A673 (cell line): Measurements from ENCODE around the gene ZNF839. TPM values are rescaled to one million over a fixed set of nuclear protein-coding genes. Genes with fewer than 3 reads are reported as not detected.

Source experiments
- BruUV-seq: library from RNA; stranded (reverse); fragments of 400-500 nt; replicated peaks from 2 replicates; lab custom pipeline; 2021; lab: Mats Ljungman, UMichigan
- CTCF ChIA-PET: fragments of 300-600 bp; sonication (Branson Sonifier 250); formaldehyde crosslinking; loops from one replicate; lab custom pipeline; 2022; ENCODE audit warnings: antibody characterized with exemption; lab: Charles Lee
- POLR2A ChIA-PET: fragments of 300-600 bp; sonication (Branson Sonifier 250); formaldehyde crosslinking; loops from one replicate; lab custom pipeline; 2022; ENCODE audit warnings: antibody characterized with exemption; ENCODE audit not compliant: low non-redundant PET; lab: Charles Lee
- DNase-seq: peaks from one replicate; pipeline ENCODE4 v3.0.0-alpha.2; 2015; ENCODE audit warnings: low spot score
- H3K27ac ChIP-seq: fragments of 200-600 bp; sonication (generic); 2 replicates; pipeline ENCODE4 v1.5.1; 2016; ENCODE audit warnings: mixed run types, low read depth, mild to moderate bottlenecking, mixed read lengths, antibody characterized with exemption, low read length; ENCODE audit not compliant: poor library complexity, severe bottlenecking
- H3K27me3 ChIP-seq: fragments of 200-600 bp; sonication (generic); replicated peaks from 2 replicates; pipeline ENCODE4 v1.6.1; 2017; ENCODE audit warnings: mixed run types, low read depth, mild to moderate bottlenecking, mixed read lengths, antibody characterized with exemption, low read length; ENCODE audit not compliant: insufficient read depth, poor library complexity
- H3K36me3 ChIP-seq: fragments of 200-600 bp; sonication (generic); 2 replicates; pipeline ENCODE4 v1.6.1; 2016; ENCODE audit warnings: mixed run types, mild to moderate bottlenecking, mixed read lengths, antibody characterized with exemption, low read length; ENCODE audit not compliant: insufficient read depth, poor library complexity, severe bottlenecking
- H3K4me1 ChIP-seq: fragments of 200-600 bp; sonication (generic); 2 replicates; pipeline ENCODE4 v1.6.1; 2017; ENCODE audit warnings: mixed run types, mild to moderate bottlenecking, mixed read lengths, antibody characterized with exemption, low read length; ENCODE audit not compliant: insufficient read depth, poor library complexity, severe bottlenecking
- H3K4me3 ChIP-seq: fragments of 200-600 bp; sonication (generic); 2 replicates; pipeline ENCODE4 v1.5.1; 2016; ENCODE audit warnings: low read depth, mixed run types, mild to moderate bottlenecking, mixed read lengths, low read length; ENCODE audit not compliant: poor library complexity, severe bottlenecking
- H3K9me3 ChIP-seq: fragments of 200-600 bp; sonication (generic); 2 replicates; pipeline ENCODE4 v1.6.1; 2016; ENCODE audit warnings: mixed run types, low read depth, mild to moderate bottlenecking, mixed read lengths, antibody characterized with exemption, low read length; ENCODE audit not compliant: poor library complexity, severe bottlenecking
- CTCF ChIP-seq: fragments of 300-800, 200-600 bp; sonication (generic); conservative IDR thresholded peaks from 2 replicates; pipeline ENCODE4 v1.5.1; 2017; ENCODE audit warnings: low read depth, mild to moderate bottlenecking, antibody characterized with exemption, low read length, moderate library complexity, mixed read lengths
- EZH2 ChIP-seq: fragments of 200-600 bp; sonication (generic); IDR thresholded peaks from 2 replicates; pipeline ENCODE4 v1.6.1; 2017; ENCODE audit warnings: borderline replicate concordance, low read depth, mild to moderate bottlenecking, mixed read lengths, antibody characterized with exemption, low read length; ENCODE audit not compliant: poor library complexity, severe bottlenecking
- intact Hi-C: fragments of 100-400 bp; cut with micrococcal nuclease; formaldehyde crosslinking; loops from one replicate; pipeline ENCODE4 v1.10.0; 2022; ENCODE audit not compliant: unreplicated experiment
- total RNA-seq: library from RNA; stranded (reverse); gene quantifications from 2 replicates; pipeline ENCODE4 v1.2.3, GENCODE V29; 2021

The ZNF839 gene
- total RNA-seq, 1 experiment from 2014 or later: 13.5 TPM

- intact Hi-C loops: no loop called here
- no peaks in the 10 kb centered on the region for H3K27me3 ChIP-seq
- no TSS peak for BruUV-seq
- no peak for TF ChIP-seq EZH2
- TF ChIP-seq CTCF: no peak
- no peak for DNase-seq
- no peaks in the 10 kb centered on the region for H3K4me1 ChIP-seq
- H3K27ac ChIP-seq: no peak overlapping the region
- POLR2A ChIA-PET: no interaction called here
- H3K4me3 ChIP-seq: no peak overlapping the region
- H3K36me3 ChIP-seq: no peaks in the 10 kb centered on the region
- H3K9me3 ChIP-seq: no peaks in the 10 kb centered on the region
- CTCF ChIA-PET: no interaction called here
These were observed 41.5 kb upstream of the ZNF839 start for GRCh38 chr14:102277874-102278630.

GRCh38 chr14:102278631-102278935, 41.0 kb upstream of the ZNF839 start:
- H3K9me3 ChIP-seq: no peaks in the 10 kb centered on the region
- TF ChIP-seq EZH2: no peak
- TF ChIP-seq CTCF: no peak
- H3K4me3 ChIP-seq: no peak overlapping the region
- no peak overlapping the region for H3K27ac ChIP-seq
- intact Hi-C loops: no loop called here
- DNase-seq: no peak
- BruUV-seq: no TSS peak
- no peaks in the 10 kb centered on the region for H3K4me1 ChIP-seq
- H3K27me3 ChIP-seq: no peaks in the 10 kb centered on the region
- CTCF ChIA-PET: no interaction called here
- H3K36me3 ChIP-seq: no peaks in the 10 kb centered on the region
- POLR2A ChIA-PET: no interaction called here

GRCh38 chr14:102279282-102279681, 40.3 kb upstream of the ZNF839 start:
- CTCF ChIA-PET: no interaction called here
- BruUV-seq: no TSS peak

More at GRCh38 chr14:102279282-102279681, 40.3 kb upstream of the ZNF839 start:
- no peak for DNase-seq
- intact Hi-C loops: no loop called here
- H3K36me3 ChIP-seq: no peaks in the 10 kb centered on the region
- POLR2A ChIA-PET: no interaction called here
- H3K27me3 ChIP-seq: no peaks in the 10 kb centered on the region
- no peak for TF ChIP-seq CTCF
- no peak for TF ChIP-seq EZH2
- H3K4me3 ChIP-seq: no peak overlapping the region
- H3K27ac ChIP-seq: no peak overlapping the region
- no peaks in the 10 kb centered on the region for H3K4me1 ChIP-seq
- no peaks in the 10 kb centered on the region for H3K9me3 ChIP-seq
